GM19023 (cell line): ENCODE measurements around the gene AIRE.
"Not testable (repeated sequence)": the region's sequence is repeated elsewhere in the genome, so short reads cannot be mapped to it uniquely, and the experiment has no call there.

ENCODE experiments used
- ATAC-seq: cut with Tn5 transposase; IDR thresholded peaks from one replicate; pipeline ENCODE4 v1.9.1; 2021; ENCODE audit warnings: mild to moderate bottlenecking, moderate library complexity; ENCODE audit not compliant: unreplicated experiment

AIRE gene

GRCh38 chr21:44334329-44335030 is 48.8 kb downstream of the AIRE start:
- ATAC-seq = no peak

GRCh38 chr21:44335266-44336059 is 49.8 kb downstream of the AIRE start:
- ATAC-seq = no peak

GRCh38 chr21:44337449-44337848 is 51.8 kb downstream of the AIRE start:
- ATAC-seq = no peak

GRCh38 chr21:44337941-44338895 is 52.5 kb downstream of the AIRE start:
- ATAC-seq = no peak

GRCh38 chr21:44338971-44339910 is 53.6 kb downstream of the AIRE start, which contains the start of gene CFAP410:
TSS of gene CFAP410 (minus strand) at chr21:44339390. CDS start at chr21:44339194, 196 bp downstream.
- peak; percentile 89 for ATAC-seq

GRCh38 chr21:44341726-44342458 is 56.2 kb downstream of the AIRE start:
- ATAC-seq = not testable (repeated sequence)

- ATAC-seq = not testable (repeated sequence)
Observed at GRCh38 chr21:44342981-44343380, 57.3 kb downstream of the AIRE start.

GRCh38 chr21:44344541-44345183 is 59.0 kb downstream of the AIRE start:
- no peak for ATAC-seq

GRCh38 chr21:44345495-44345894 is 59.8 kb downstream of the AIRE start:
- ATAC-seq = no peak

GRCh38 chr21:44347911-44348451 is 62.3 kb downstream of the AIRE start:
- no peak for ATAC-seq
